Measurements from ENCODE around the gene CEBPE.

DNA sequence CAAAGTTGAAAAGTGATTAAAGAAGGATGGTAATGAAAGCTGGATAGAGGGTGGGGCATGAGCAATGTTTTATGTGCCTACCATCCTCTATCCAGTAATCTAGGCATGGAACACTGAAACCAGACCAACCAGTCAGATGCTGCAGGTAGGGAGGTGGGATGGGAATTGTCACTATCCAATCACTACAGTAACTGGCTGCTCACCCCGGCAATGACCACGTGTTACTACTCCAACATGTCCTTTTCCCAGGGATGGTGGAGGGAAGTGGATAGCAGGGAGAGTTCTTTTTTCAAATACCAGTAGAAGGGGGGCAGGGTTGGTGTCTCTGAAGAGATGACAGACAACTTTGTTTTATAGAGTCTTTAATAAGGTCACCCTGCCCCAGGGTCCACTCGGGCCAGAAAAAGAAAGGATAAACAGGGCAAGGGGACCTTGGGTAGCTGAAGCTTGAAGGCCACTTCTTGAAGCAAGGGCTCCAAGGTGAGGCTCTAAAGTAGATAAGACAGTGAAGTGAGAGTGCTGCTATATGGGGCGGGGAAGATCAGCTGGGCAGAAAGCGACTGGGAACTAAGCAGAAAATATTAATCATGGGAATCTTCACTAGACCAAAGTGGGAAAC is 47.0 kb downstream of the CEBPE start:
- TF ChIP-seq, protein P1, sequence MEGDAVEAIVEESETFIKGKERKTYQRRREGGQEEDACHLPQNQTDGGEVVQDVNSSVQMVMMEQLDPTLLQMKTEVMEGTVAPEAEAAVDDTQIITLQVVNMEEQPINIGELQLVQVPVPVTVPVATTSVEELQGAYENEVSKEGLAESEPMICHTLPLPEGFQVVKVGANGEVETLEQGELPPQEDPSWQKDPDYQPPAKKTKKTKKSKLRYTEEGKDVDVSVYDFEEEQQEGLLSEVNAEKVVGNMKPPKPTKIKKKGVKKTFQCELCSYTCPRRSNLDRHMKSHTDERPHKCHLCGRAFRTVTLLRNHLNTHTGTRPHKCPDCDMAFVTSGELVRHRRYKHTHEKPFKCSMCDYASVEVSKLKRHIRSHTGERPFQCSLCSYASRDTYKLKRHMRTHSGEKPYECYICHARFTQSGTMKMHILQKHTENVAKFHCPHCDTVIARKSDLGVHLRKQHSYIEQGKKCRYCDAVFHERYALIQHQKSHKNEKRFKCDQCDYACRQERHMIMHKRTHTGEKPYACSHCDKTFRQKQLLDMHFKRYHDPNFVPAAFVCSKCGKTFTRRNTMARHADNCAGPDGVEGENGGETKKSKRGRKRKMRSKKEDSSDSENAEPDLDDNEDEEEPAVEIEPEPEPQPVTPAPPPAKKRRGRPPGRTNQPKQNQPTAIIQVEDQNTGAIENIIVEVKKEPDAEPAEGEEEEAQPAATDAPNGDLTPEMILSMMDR (IDR thresholded peaks at IDR 0.05) = no peak
- TF ChIP-seq POLR2A (IDR thresholded peaks at IDR 0.05) = no peak

All from breast epithelium (tissue), 3 donors.